Thyroid gland (tissue), 4 donors: ENCODE measurements around the gene PPP1CC. TPM values are rescaled to one million over a fixed set of nuclear protein-coding genes. Genes with fewer than 3 reads are reported as not detected.

Experiments used
- DNase-seq, 2 donors: peaks; one replicate each; pipeline ENCODE4 v3.0.0-alpha.2; 2019
- H3K27ac ChIP-seq, 3 donors: fragments of 200-600 bp; sonication (generic); 1 replicate in 2 of 3; 2 replicates in 1 of 3; pipeline ENCODE4 v1.5.1; 2016 to 2019; ENCODE audit warnings: mild to moderate bottlenecking in 1 of 3, moderate library complexity in 1 of 3
- H3K27me3 ChIP-seq: fragments of 200-600 bp; sonication (generic); one replicate; pipeline ENCODE4 v1.5.1; 2019
- H3K36me3 ChIP-seq, 2 donors: fragments of 200-600 bp; sonication (generic); one replicate each; pipeline ENCODE4 v1.5.1; 2016 to 2019
- H3K4me1 ChIP-seq, 2 donors: fragments of 200-600 bp; sonication (generic); one replicate each; pipeline ENCODE4 v1.5.1; 2017 to 2019
- H3K4me3 ChIP-seq, 3 donors: fragments of 200-600 bp; sonication (generic); replicated peaks in 1 of 3; 1 replicate in 2 of 3; 2 replicates in 1 of 3; pipeline ENCODE4 v1.5.1; 2016; ENCODE audit warnings: mild to moderate bottlenecking in 1 of 3
- H3K9me3 ChIP-seq: fragments of 200-600 bp; sonication (generic); one replicate; pipeline ENCODE4 v1.5.1; 2017
- CTCF ChIP-seq, 6 experiments: fragments of 200-600 bp in 3 of 6; fragments of 450-650 bp in 3 of 6; sonication (generic) in 3 of 6; IDR thresholded peaks; one replicate each; pipeline ENCODE4 v1.5.1; 2016 to 2019; ENCODE audit warnings: antibody characterized with exemption in 6 of 6, mild to moderate bottlenecking in 2 of 6, inconsistent platforms in 1 of 6, moderate library complexity in 1 of 6
- POLR2A ChIP-seq, 2 donors: fragments of 450-650 bp; IDR thresholded peaks; one replicate each; pipeline ENCODE4 v1.6.1; 2017; ENCODE audit warnings: antibody characterized with exemption in 2 of 2, mild to moderate bottlenecking in 2 of 2, moderate library complexity in 1 of 2
- WGBS, 2 donors: methylation state at CpG; one replicate each; pipeline ENCODE4 v1.1.5; 2017; 5-methylcytosine and 5-hydroxymethylcytosine counted together
- intact Hi-C: fragments of 100-400 bp; cut with DNase I; formaldehyde crosslinking; loops from one replicate; pipeline ENCODE4 v1.15.1; 2023
- total RNA-seq, 4 donors: library from RNA; depleted of rRNA; stranded (reverse); fragments of >200 nt; gene quantifications; one replicate each; pipeline ENCODE4 v1.2.3, GENCODE V29; 2016

PPP1CC gene
- total RNA-seq, result 100 to 1,000 TPM in 3 of 4 donors, 10 to 100 TPM in 1; 85.3 to 154 (median 118) TPM

GRCh38 chr12:110742718-110743570 is at the start of gene PPP1CC:
Gene PPP1CC, minus strand, starts transcription at chr12:110742891. Its CDS starts 184 bp downstream, at chr12:110742707.
- H3K9me3 ChIP-seq, result no peaks in the 10 kb centered on the region
- intact Hi-C loops, result no loop called here

GRCh38 chr12:110791589-110791988 is 48.9 kb upstream of the PPP1CC start:
- Histone ChIP-seq H3K36me3 (no peaks in the 10 kb centered on the region), H3K27ac (no peak overlapping the region), H3K4me1 (no peaks in the 10 kb centered on the region), H3K4me3 (no peak overlapping the region), H3K27me3 (no peaks in the 10 kb centered on the region), H3K9me3 (no peaks in the 10 kb centered on the region)
- TF ChIP-seq CTCF (IDR thresholded peaks at IDR 0.05), result no peak
- TF ChIP-seq POLR2A (IDR thresholded peaks at IDR 0.05), result no peak
- DNase-seq, result no peak
- 88 to 95% methylated on average over 3 of the region's 3 CpGs for WGBS, 2 donors
- intact Hi-C loops, result no loop called here

More at GRCh38 chr12:110742718-110743570, at the start of gene PPP1CC:
- 1% methylated on average over 38 to 53 of the region's 63 CpGs for WGBS, 2 donors
- H3K36me3 ChIP-seq, result no peaks in the 10 kb centered on the region
- H3K4me3 ChIP-seq, result peak within 1 kb of the TSS; percentile 59 to 99 (median 92)
- H3K27me3 ChIP-seq, result no peaks in the 10 kb centered on the region
- TF ChIP-seq CTCF (IDR thresholded peaks at IDR 0.05), result no peak
- peak; percentile 9 to 79 for TF ChIP-seq POLR2A (IDR thresholded peaks at IDR 0.05)
- peak; percentile 94 for DNase-seq
- peak within 1 kb of the TSS; percentile 84 to 89 (median 87) for H3K27ac ChIP-seq
- peaks cover 34 to 38% of the 10 kb centered on the region in 2 donors for H3K4me1 ChIP-seq

- H3K27ac ChIP-seq, result no peak overlapping the region
- WGBS, 2 donors, result 70 to 83% methylated on average over 1 of the region's 1 CpG
- DNase-seq, result no peak
- intact Hi-C loops, result no loop called here
- H3K27me3 ChIP-seq, result no peaks in the 10 kb centered on the region
- H3K36me3 ChIP-seq, result no peaks in the 10 kb centered on the region
- TF ChIP-seq CTCF (IDR thresholded peaks at IDR 0.05), result no peak
- no peak for TF ChIP-seq POLR2A (IDR thresholded peaks at IDR 0.05)
- H3K4me3 ChIP-seq, result no peak overlapping the region
- no peaks in the 10 kb centered on the region for H3K4me1 ChIP-seq
- H3K9me3 ChIP-seq, result no peaks in the 10 kb centered on the region
Observed at GRCh38 chr12:110790301-110790700, 47.6 kb upstream of the PPP1CC start.

- TF ChIP-seq POLR2A (IDR thresholded peaks at IDR 0.05), result no peak
- no peak for TF ChIP-seq CTCF (IDR thresholded peaks at IDR 0.05)
- H3K9me3 ChIP-seq, result no peaks in the 10 kb centered on the region
- no peak for DNase-seq
- H3K4me1 ChIP-seq, result no peaks in the 10 kb centered on the region
- no peaks in the 10 kb centered on the region for H3K36me3 ChIP-seq
- no peak overlapping the region for H3K27ac ChIP-seq
- no peak overlapping the region for H3K4me3 ChIP-seq
- intact Hi-C loops, result no loop called here
- WGBS, 2 donors, result 89 to 91% methylated on average over 7 of the region's 7 CpGs
- no peaks in the 10 kb centered on the region for H3K27me3 ChIP-seq
Observed at GRCh38 chr12:110786012-110786411, 43.3 kb upstream of the PPP1CC start.

- H3K4me1 ChIP-seq, result no peaks in the 10 kb centered on the region
- H3K36me3 ChIP-seq, result no peaks in the 10 kb centered on the region
- no peak for DNase-seq
- H3K9me3 ChIP-seq, result no peaks in the 10 kb centered on the region
- no peak overlapping the region for H3K4me3 ChIP-seq
- TF ChIP-seq POLR2A (IDR thresholded peaks at IDR 0.05), result no peak
- TF ChIP-seq CTCF (IDR thresholded peaks at IDR 0.05), result no peak
- intact Hi-C loops, result no loop called here
- H3K27me3 ChIP-seq, result no peaks in the 10 kb centered on the region
- WGBS, 2 donors, result 88 to 91% methylated on average over 7 of the region's 7 CpGs
- no peak overlapping the region for H3K27ac ChIP-seq
Observed at GRCh38 chr12:110785240-110785639, 42.5 kb upstream of the PPP1CC start.
